ENCODE measurements around the gene VPS13D. TPM values are rescaled to one million over a fixed set of nuclear protein-coding genes. Genes with fewer than 3 reads are reported as not detected.

Gene VPS13D
- total and polyA plus RNA-seq, 10 of the 15 experiments (the other 5 are each of a cell fraction or from before 2014, with no cell fraction given): 1.4 to 16.9 (median 8.5) TPM

DNA sequence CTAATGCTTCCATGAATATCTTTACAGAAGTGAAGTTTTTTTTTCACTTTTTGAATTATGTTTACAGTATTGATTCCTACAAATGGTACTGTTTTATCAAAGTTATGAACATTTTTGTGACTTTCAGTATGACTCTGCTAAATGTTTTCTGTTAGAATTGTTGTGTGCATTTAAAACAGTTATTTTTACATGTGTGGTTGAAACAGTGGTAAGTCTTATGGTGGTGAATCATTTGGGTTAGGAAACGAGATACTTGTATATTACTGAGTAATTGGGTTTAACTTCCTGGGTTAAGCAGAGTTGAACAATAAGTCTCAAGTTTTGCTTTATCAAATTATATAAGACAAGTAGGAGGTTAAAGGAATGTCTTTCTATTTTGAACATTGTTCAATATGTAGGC is 66.8 kb downstream of the VPS13D start (continued):
- TF ChIP-seq, protein P1, sequence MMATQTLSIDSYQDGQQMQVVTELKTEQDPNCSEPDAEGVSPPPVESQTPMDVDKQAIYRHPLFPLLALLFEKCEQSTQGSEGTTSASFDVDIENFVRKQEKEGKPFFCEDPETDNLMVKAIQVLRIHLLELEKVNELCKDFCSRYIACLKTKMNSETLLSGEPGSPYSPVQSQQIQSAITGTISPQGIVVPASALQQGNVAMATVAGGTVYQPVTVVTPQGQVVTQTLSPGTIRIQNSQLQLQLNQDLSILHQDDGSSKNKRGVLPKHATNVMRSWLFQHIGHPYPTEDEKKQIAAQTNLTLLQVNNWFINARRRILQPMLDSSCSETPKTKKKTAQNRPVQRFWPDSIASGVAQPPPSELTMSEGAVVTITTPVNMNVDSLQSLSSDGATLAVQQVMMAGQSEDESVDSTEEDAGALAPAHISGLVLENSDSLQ (IDR thresholded peaks at IDR 0.05): no peak
- TF ChIP-seq, protein P2, sequence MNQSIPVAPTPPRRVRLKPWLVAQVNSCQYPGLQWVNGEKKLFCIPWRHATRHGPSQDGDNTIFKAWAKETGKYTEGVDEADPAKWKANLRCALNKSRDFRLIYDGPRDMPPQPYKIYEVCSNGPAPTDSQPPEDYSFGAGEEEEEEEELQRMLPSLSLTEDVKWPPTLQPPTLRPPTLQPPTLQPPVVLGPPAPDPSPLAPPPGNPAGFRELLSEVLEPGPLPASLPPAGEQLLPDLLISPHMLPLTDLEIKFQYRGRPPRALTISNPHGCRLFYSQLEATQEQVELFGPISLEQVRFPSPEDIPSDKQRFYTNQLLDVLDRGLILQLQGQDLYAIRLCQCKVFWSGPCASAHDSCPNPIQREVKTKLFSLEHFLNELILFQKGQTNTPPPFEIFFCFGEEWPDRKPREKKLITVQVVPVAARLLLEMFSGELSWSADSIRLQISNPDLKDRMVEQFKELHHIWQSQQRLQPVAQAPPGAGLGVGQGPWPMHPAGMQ (IDR thresholded peaks at IDR 0.05; ENCODE audit: borderline replicate concordance): no peak
- TF ChIP-seq, protein P3, sequence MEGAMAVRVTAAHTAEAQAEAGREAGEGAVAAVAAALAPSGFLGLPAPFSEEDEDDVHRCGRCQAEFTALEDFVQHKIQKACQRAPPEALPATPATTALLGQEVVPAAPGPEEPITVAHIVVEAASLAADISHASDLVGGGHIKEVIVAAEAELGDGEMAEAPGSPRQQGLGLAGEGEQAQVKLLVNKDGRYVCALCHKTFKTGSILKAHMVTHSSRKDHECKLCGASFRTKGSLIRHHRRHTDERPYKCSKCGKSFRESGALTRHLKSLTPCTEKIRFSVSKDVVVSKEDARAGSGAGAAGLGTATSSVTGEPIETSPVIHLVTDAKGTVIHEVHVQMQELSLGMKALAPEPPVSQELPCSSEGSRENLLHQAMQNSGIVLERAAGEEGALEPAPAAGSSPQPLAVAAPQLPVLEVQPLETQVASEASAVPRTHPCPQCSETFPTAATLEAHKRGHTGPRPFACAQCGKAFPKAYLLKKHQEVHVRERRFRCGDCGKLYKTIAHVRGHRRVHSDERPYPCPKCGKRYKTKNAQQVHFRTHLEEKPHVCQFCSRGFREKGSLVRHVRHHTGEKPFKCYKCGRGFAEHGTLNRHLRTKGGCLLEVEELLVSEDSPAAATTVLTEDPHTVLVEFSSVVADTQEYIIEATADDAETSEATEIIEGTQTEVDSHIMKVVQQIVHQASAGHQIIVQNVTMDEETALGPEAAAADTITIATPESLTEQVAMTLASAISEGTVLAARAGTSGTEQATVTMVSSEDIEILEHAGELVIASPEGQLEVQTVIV (IDR thresholded peaks at IDR 0.05; ENCODE audit: borderline replicate concordance, partially characterized antibody): no peak
- TF ChIP-seq, protein P4, sequence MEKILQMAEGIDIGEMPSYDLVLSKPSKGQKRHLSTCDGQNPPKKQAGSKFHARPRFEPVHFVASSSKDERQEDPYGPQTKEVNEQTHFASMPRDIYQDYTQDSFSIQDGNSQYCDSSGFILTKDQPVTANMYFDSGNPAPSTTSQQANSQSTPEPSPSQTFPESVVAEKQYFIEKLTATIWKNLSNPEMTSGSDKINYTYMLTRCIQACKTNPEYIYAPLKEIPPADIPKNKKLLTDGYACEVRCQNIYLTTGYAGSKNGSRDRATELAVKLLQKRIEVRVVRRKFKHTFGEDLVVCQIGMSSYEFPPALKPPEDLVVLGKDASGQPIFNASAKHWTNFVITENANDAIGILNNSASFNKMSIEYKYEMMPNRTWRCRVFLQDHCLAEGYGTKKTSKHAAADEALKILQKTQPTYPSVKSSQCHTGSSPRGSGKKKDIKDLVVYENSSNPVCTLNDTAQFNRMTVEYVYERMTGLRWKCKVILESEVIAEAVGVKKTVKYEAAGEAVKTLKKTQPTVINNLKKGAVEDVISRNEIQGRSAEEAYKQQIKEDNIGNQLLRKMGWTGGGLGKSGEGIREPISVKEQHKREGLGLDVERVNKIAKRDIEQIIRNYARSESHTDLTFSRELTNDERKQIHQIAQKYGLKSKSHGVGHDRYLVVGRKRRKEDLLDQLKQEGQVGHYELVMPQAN (conservative IDR thresholded peaks at IDR 0.05): no peak
- TF ChIP-seq, protein P5, sequence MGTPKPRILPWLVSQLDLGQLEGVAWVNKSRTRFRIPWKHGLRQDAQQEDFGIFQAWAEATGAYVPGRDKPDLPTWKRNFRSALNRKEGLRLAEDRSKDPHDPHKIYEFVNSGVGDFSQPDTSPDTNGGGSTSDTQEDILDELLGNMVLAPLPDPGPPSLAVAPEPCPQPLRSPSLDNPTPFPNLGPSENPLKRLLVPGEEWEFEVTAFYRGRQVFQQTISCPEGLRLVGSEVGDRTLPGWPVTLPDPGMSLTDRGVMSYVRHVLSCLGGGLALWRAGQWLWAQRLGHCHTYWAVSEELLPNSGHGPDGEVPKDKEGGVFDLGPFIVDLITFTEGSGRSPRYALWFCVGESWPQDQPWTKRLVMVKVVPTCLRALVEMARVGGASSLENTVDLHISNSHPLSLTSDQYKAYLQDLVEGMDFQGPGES (IDR thresholded peaks at IDR 0.05): no peak
- no peak for TF ChIP-seq CBX3 (IDR thresholded peaks at IDR 0.05; ENCODE audit: borderline replicate concordance, low read depth)
- no peak for TF ChIP-seq POLR2AphosphoS5 (IDR thresholded peaks at IDR 0.05; ENCODE audit: low read length)
- no peak for TF ChIP-seq TCF12 (IDR thresholded peaks at IDR 0.05; ENCODE audit: low read depth, low read length)
- TF ChIP-seq ZNF622 (IDR thresholded peaks at IDR 0.05): no peak
- no peak for TF ChIP-seq BACH1 (IDR thresholded peaks at IDR 0.05; ENCODE audit: borderline replicate concordance)
- no peak for TF ChIP-seq FOXK2 (IDR thresholded peaks at IDR 0.05)
- no peak for TF ChIP-seq HDAC6 (IDR thresholded peaks at IDR 0.05; ENCODE audit: unreplicated experiment)
- TF ChIP-seq NFYB (IDR thresholded peaks at IDR 0.05; ENCODE audit: insufficient read depth, low read depth, low read length): no peak
- TF ChIP-seq KAT2A (conservative IDR thresholded peaks at IDR 0.05; ENCODE audit: control insufficient read depth, low read depth, low read length): no peak
- TF ChIP-seq RFX5 (IDR thresholded peaks at IDR 0.05; ENCODE audit: low read depth, low read length): no peak
- TF ChIP-seq, protein P6, sequence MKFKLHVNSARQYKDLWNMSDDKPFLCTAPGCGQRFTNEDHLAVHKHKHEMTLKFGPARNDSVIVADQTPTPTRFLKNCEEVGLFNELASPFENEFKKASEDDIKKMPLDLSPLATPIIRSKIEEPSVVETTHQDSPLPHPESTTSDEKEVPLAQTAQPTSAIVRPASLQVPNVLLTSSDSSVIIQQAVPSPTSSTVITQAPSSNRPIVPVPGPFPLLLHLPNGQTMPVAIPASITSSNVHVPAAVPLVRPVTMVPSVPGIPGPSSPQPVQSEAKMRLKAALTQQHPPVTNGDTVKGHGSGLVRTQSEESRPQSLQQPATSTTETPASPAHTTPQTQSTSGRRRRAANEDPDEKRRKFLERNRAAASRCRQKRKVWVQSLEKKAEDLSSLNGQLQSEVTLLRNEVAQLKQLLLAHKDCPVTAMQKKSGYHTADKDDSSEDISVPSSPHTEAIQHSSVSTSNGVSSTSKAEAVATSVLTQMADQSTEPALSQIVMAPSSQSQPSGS (IDR thresholded peaks at IDR 0.05; ENCODE audit: low read length): peak; percentile 71
- TF ChIP-seq IKZF2 (IDR thresholded peaks at IDR 0.05): peak in 1 of 2 experiments; percentile 55; a peak in 2 of 4 replicates
- TF ChIP-seq CREM (IDR thresholded peaks at IDR 0.05; ENCODE audit: low read depth): peak; percentile 50; the same call in 1 of the 2 replicates
- no peak for TF ChIP-seq SPI1 (IDR thresholded peaks at IDR 0.05; ENCODE audit: borderline replicate concordance, insufficient read depth, low read depth, low read length)
- no peak for TF ChIP-seq SIN3A (IDR thresholded peaks at IDR 0.05; ENCODE audit: low read depth, low read length)
- no peak for TF ChIP-seq RAD51 (IDR thresholded peaks at IDR 0.05)
